Measurements from ENCODE around the gene C10orf67. TPM values are rescaled to one million over a fixed set of nuclear protein-coding genes. Genes with fewer than 3 reads are reported as not detected.

Gene C10orf67
- total and polyA plus RNA-seq, 9 donors = 0.08 to 1.0 (median 0.28) TPM

DNA sequence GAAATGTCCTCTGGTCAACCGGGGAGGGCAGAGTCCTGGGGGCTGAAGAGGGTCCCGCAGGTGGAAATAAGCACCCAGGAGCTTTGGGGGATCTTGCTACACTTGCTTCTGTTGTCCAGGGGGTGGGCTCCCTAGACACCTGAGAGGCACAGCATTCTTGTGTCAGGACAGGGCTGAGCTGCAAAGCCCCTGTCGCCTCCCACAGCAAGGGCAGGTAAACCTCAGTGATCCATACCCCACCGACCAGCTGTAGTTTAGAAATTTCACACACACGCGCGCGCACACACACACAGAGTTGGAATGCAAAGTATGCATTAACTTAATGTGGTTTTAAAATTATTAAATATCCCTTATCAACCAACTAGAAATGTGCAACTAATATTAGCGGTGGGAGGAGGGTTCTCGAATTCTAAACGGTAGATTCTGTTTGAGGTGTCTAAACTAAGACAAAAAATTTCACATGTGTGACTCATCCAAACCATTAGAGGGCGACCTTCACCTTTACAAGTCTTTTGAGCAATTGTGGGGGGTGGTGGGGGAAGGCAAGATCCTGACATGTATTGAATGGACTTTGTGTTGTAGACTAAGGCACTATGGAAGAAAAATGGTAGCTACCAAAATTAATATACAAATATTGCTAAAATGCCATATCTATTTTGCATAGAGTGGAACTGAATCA, 186.8 kb downstream of the C10orf67 start:
- no peak overlapping the region for H3K27ac ChIP-seq
- no peaks in the 10 kb centered on the region for H3K36me3 ChIP-seq
- H3K4me3 ChIP-seq = no peak overlapping the region
- intact Hi-C loops (cut with DNase I) = loop anchor here in 1 of 4 donors (2.0 kb wide), 1 partner anchor 201 kb away; no protein-coding TSS in a partner anchor
- H3K4me1 ChIP-seq (ENCODE audit: insufficient read depth) = no peaks in the 10 kb centered on the region
- TF ChIP-seq, protein P1, sequence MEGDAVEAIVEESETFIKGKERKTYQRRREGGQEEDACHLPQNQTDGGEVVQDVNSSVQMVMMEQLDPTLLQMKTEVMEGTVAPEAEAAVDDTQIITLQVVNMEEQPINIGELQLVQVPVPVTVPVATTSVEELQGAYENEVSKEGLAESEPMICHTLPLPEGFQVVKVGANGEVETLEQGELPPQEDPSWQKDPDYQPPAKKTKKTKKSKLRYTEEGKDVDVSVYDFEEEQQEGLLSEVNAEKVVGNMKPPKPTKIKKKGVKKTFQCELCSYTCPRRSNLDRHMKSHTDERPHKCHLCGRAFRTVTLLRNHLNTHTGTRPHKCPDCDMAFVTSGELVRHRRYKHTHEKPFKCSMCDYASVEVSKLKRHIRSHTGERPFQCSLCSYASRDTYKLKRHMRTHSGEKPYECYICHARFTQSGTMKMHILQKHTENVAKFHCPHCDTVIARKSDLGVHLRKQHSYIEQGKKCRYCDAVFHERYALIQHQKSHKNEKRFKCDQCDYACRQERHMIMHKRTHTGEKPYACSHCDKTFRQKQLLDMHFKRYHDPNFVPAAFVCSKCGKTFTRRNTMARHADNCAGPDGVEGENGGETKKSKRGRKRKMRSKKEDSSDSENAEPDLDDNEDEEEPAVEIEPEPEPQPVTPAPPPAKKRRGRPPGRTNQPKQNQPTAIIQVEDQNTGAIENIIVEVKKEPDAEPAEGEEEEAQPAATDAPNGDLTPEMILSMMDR (IDR thresholded peaks at IDR 0.05) = no peak
- TF ChIP-seq EP300 (IDR thresholded peaks at IDR 0.05) (no peak), POLR2A (IDR thresholded peaks at IDR 0.05) (no peak)
- DNase-seq = no peak
- WGBS, 3 donors = 26 to 41% (median 30%) methylated on average over 12 of the region's 12 CpGs
- no peaks in the 10 kb centered on the region for H3K9me3 ChIP-seq
- H3K27me3 ChIP-seq = no peaks in the 10 kb centered on the region

GRCh38 chr10:23157239-23157681, 187.3 kb downstream of the C10orf67 start:
- no peaks in the 10 kb centered on the region for H3K4me1 ChIP-seq (ENCODE audit: insufficient read depth)
- DNase-seq = no peak
- no peak overlapping the region for H3K27ac ChIP-seq
- intact Hi-C loops (cut with DNase I) = no loop called here
- 30 to 44% (median 36%) methylated on average over 14 of the region's 14 CpGs for WGBS, 3 donors
- H3K36me3 ChIP-seq = no peaks in the 10 kb centered on the region
- H3K9me3 ChIP-seq = no peaks in the 10 kb centered on the region
- H3K4me3 ChIP-seq = no peak overlapping the region
- TF ChIP-seq POLR2A (IDR thresholded peaks at IDR 0.05) = no peak
- no peaks in the 10 kb centered on the region for H3K27me3 ChIP-seq

- no peak for DNase-seq
- intact Hi-C loops (cut with DNase I) = no loop called here
- Histone ChIP-seq H3K4me1 (ENCODE audit: insufficient read depth) (no peaks in the 10 kb centered on the region), H3K36me3 (no peaks in the 10 kb centered on the region), H3K27me3 (no peaks in the 10 kb centered on the region), H3K4me3 (no peak overlapping the region), H3K9me3 (no peaks in the 10 kb centered on the region), H3K27ac (no peak overlapping the region)
- TF ChIP-seq POLR2A (IDR thresholded peaks at IDR 0.05) (no peak), EP300 (IDR thresholded peaks at IDR 0.05) (no peak)
- TF ChIP-seq, protein P1 (IDR thresholded peaks at IDR 0.05) = no peak
- WGBS, 3 donors = 50 to 66% (median 58%) methylated on average over 10 of the region's 10 CpGs
Observed at GRCh38 chr10:23156447-23157150, 188.0 kb downstream of the C10orf67 start.

DNA sequence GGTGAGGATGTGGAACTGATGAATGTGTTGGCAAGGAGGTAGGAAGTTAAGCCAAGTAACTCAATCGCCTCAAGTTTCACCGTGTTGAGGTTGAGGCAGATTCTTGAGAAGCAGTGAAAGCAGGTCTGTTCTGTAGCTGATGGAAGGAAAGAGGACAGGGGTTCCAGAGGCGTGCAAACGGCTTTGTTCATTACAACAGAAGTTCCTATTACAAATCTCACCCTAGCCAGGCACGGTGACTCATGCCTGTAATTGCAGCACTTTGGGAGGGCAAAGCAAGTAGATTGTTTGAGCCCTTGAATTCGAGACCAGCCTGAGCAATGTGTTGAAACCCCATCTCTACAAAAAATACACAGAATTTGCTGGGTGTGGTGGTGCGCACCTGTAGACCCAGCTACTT, 189.4 kb downstream of the C10orf67 start:
- intact Hi-C loops (cut with DNase I) = no loop called here
- no peaks in the 10 kb centered on the region for H3K9me3 ChIP-seq
- 76 to 86% (median 83%) methylated on average over 7 of the region's 7 CpGs for WGBS, 3 donors
- no peak for TF ChIP-seq EP300 (IDR thresholded peaks at IDR 0.05)
- no peak for TF ChIP-seq POLR2A (IDR thresholded peaks at IDR 0.05)
- TF ChIP-seq, protein P1 (IDR thresholded peaks at IDR 0.05) = no peak
- no peaks in the 10 kb centered on the region for H3K27me3 ChIP-seq
- no peaks in the 10 kb centered on the region for H3K36me3 ChIP-seq
- H3K4me3 ChIP-seq = no peak overlapping the region
- no peak overlapping the region for H3K27ac ChIP-seq
- H3K4me1 ChIP-seq (ENCODE audit: insufficient read depth) = no peaks in the 10 kb centered on the region
- DNase-seq = no peak

MicroRNA genes within 50 kb of the gene (microRNA counts, 767-probe panel; counts per million panel counts)
- microRNA hsa-miR-1254 = 530 counts per million, percentile 78 among the panel's probes with 10 or more counts

Small RNA genes within 50 kb of the gene (microRNA-seq; reads per million reads assigned to microRNA genes)
- 0 reads per million in 3 donors for gene MIR1254-2

Small RNA genes within 50 kb of the gene (small RNA-seq; reads per million reads assigned to genes)
- gene MIR1254-2 (not detected), gene RF00561 (not detected)

Other genes starting within 250 kb of the C10orf67 start
- gene MSRB2, start 249.2 kb downstream of the C10orf67 start, total RNA-seq = 10 to 100 TPM; 16.5 to 35.8 (median 33.1) TPM
- 10 to 100 TPM; 16.5 to 37.1 TPM for gene MSRB2, start 249.2 kb downstream of the C10orf67 start, polyA plus RNA-seq
- gene PTF1A, start 152.5 kb downstream of the C10orf67 start, total RNA-seq = not detected
- not detected for gene PTF1A, start 152.5 kb downstream of the C10orf67 start, polyA plus RNA-seq
- gene OTUD1, start 94.3 kb upstream of the C10orf67 start, total RNA-seq = 10 to 100 TPM; 13.3 to 23.9 (median 19.9) TPM
- 10 to 100 TPM; 14.5 to 16.3 TPM for gene OTUD1, start 94.3 kb upstream of the C10orf67 start, polyA plus RNA-seq